Neutrophil (primary cell): ENCODE data around the gene SDCCAG8.
A peak's percentile ranks its signal among the peaks of the same experiment; 100 is the strongest.

Experiments used
- H3K27ac ChIP-seq: fragments of 200-600 bp; sonication (generic); 2 replicates; pipeline ENCODE4 v1.5.1; 2016; ENCODE audit warnings: mild to moderate bottlenecking, moderate library complexity
- H3K27me3 ChIP-seq: fragments of 200-600 bp; sonication (generic); 2 replicates; pipeline ENCODE4 v1.6.0; 2016; ENCODE audit warnings: mild to moderate bottlenecking
- H3K36me3 ChIP-seq: fragments of 200-600 bp; sonication (generic); 2 replicates; pipeline ENCODE4 v1.5.1; 2017
- H3K4me1 ChIP-seq, 2 experiments: fragments of 200-600 bp in 1 of 2; sonication (generic) in 1 of 2; 1 replicate in 1 of 2; 2 replicates in 1 of 2; pipeline versions ENCODE4 v1.5.1 to v1.6.1; 2013 to 2016; ENCODE audit warnings: low read depth in 1 of 2, low read length in 1 of 2, mild to moderate bottlenecking in 1 of 2, moderate library complexity in 1 of 2; ENCODE audit not compliant: control insufficient read depth in 1 of 2, insufficient read depth in 1 of 2
- H3K4me3 ChIP-seq, 2 experiments: fragments of 200-600 bp in 1 of 2; sonication (generic) in 1 of 2; 1 replicate in 1 of 2; 2 replicates in 1 of 2; pipeline ENCODE4 v1.5.1; 2013 to 2016; ENCODE audit warnings: low read depth in 1 of 2, low read length in 1 of 2, mild to moderate bottlenecking in 1 of 2, moderate library complexity in 1 of 2
- H3K9me3 ChIP-seq: fragments of 200-600 bp; sonication (generic); 2 replicates; pipeline ENCODE4 v1.5.1; 2016
- TF ChIP-seq, protein P1 (sequence below): fragments of 200-600 bp; sonication (generic); IDR thresholded peaks from 2 replicates; pipeline ENCODE4 v1.5.1; 2016; ENCODE audit warnings: antibody characterized with exemption

Gene SDCCAG8

GRCh38 chr1:243477731-243478290 lies 222.0 kb downstream of the SDCCAG8 start:
- no peaks in the 10 kb centered on the region for H3K9me3 ChIP-seq
- peaks cover 30 to 38% of the 10 kb centered on the region in 2 experiments for H3K4me1 ChIP-seq
- TF ChIP-seq, protein P1, sequence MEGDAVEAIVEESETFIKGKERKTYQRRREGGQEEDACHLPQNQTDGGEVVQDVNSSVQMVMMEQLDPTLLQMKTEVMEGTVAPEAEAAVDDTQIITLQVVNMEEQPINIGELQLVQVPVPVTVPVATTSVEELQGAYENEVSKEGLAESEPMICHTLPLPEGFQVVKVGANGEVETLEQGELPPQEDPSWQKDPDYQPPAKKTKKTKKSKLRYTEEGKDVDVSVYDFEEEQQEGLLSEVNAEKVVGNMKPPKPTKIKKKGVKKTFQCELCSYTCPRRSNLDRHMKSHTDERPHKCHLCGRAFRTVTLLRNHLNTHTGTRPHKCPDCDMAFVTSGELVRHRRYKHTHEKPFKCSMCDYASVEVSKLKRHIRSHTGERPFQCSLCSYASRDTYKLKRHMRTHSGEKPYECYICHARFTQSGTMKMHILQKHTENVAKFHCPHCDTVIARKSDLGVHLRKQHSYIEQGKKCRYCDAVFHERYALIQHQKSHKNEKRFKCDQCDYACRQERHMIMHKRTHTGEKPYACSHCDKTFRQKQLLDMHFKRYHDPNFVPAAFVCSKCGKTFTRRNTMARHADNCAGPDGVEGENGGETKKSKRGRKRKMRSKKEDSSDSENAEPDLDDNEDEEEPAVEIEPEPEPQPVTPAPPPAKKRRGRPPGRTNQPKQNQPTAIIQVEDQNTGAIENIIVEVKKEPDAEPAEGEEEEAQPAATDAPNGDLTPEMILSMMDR, result no peak
- H3K27me3 ChIP-seq, result peaks cover 14% of the 10 kb centered on the region
- H3K27ac ChIP-seq, result peak overlapping the region; percentile 53
- H3K36me3 ChIP-seq, result no peaks in the 10 kb centered on the region
- no peak overlapping the region for H3K4me3 ChIP-seq

DNA sequence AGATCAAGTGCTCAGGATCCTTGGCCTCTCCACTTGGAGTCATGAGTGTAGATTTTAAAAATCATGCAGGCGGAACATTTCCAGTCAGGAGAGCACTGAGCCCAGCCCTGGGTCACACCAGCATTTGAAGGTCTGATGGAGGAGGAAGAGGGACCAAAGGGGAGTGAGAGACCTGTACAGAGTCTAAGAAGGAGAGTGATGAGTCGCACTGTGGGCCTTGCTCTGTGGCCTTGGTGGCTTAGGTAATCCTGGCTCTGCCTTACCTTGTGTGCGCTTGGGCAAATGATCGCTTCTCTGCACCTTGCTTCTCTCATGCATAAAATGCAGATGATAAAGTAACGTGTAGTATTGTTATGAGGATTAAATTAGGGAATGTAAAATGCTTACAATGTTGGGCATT lies 225.3 kb downstream of the SDCCAG8 start:
- Histone ChIP-seq H3K27ac (no peak overlapping the region), H3K4me1 (peaks cover 24 to 31% of the 10 kb centered on the region in 2 experiments), H3K36me3 (no peaks in the 10 kb centered on the region), H3K9me3 (no peaks in the 10 kb centered on the region), H3K4me3 (no peak overlapping the region), H3K27me3 (peaks cover 29% of the 10 kb centered on the region)
- TF ChIP-seq, protein P1, result no peak

GRCh38 chr1:243482141-243483022 lies 226.5 kb downstream of the SDCCAG8 start:
- no peak overlapping the region for H3K27ac ChIP-seq
- H3K9me3 ChIP-seq, result no peaks in the 10 kb centered on the region
- H3K4me3 ChIP-seq, result peak overlapping the region in 1 of 2 experiments; percentile 34
- H3K27me3 ChIP-seq, result peaks cover 29% of the 10 kb centered on the region
- H3K4me1 ChIP-seq, result peaks cover 20 to 25% of the 10 kb centered on the region in 2 experiments
- H3K36me3 ChIP-seq, result no peaks in the 10 kb centered on the region
- TF ChIP-seq, protein P1, result no peak

DNA sequence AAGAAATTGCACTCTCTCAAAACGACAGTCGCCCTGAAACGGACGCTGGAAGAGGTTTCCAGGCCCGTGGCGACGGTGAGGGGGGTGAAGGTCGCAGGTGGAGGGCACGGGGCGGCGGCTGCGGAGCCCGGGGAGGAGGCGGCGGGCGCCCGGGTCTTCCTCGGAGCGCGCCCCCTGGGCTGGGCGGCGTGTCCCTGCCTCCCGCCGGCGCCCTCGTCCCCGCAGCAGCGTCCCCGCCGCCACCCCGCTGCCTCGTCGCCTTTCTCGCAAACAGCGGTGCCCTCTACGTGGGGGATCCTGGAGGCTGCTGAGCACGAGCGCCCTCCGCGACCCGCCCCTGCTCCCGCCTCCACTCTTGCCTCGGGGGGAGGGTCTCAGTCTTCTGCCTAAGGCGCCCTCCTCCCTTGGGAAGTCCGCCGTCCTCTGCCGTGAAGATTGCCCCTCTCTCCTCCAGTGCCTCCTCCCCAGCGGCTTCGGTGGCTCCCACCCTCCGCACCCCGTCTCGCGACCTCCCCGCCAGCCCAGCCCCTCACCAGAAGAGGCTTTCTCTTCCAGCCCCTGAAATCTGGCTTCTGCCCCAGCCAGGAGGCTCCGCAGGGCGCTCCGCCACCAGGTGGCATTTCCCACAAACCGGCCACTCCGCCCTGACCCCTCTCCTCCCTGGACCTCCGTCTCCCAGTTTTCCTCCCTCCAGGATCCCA lies 227.4 kb downstream of the SDCCAG8 start:
- Histone ChIP-seq H3K27ac (no peak overlapping the region), H3K36me3 (no peaks in the 10 kb centered on the region), H3K4me1 (peaks cover 13 to 17% of the 10 kb centered on the region in 2 experiments), H3K9me3 (no peaks in the 10 kb centered on the region), H3K4me3 (peak overlapping the region in 1 of 2 experiments; percentile 34), H3K27me3 (peaks cover 29% of the 10 kb centered on the region)
- TF ChIP-seq, protein P1, result no peak

GRCh38 chr1:243483952-243484351 lies 228.1 kb downstream of the SDCCAG8 start:
- Histone ChIP-seq H3K27ac (no peak overlapping the region), H3K4me1 (peaks cover 13 to 15% of the 10 kb centered on the region in 2 experiments), H3K36me3 (peaks cover 1% of the 10 kb centered on the region), H3K9me3 (no peaks in the 10 kb centered on the region), H3K4me3 (no peak overlapping the region), H3K27me3 (peaks cover 29% of the 10 kb centered on the region)
- TF ChIP-seq, protein P1, result no peak
